NCI-H82 treated with DMSO at 0.1 percent for 48 hours (cell line): ENCODE data around the gene SHISA2.

Experiments used
- DNase-seq: peaks from one replicate; lab custom pipeline; 2025; ENCODE audit not compliant: unreplicated experiment; lab: John Stamatoyannopoulos, UW

The SHISA2 gene

GRCh38 chr13:26050568-26051230 lies 1.1 kb downstream of the SHISA2 start:
- no peak for DNase-seq

DNA sequence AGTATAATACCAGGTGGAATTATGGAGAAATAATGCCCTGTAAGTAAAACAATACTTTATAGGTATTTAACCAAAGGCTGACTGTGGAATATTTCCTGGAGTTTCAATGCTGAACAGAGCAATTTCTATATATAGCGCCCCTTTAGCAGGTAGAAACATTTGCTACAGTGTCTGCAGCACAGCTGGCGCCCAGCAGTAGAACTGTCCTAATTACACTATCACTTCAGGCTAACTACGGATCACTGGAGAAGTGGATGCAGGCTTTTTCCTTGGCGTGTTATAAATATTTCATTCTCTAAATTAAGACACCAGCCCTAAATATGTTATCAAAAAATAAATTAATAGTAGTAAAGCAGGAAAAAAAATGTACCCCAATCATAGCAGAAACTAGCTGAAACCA lies 3.1 kb downstream of the SHISA2 start:
- no peak for DNase-seq

- DNase-seq: no peak
These were observed 4.8 kb downstream of the SHISA2 start for GRCh38 chr13:26047040-26047439.

DNA sequence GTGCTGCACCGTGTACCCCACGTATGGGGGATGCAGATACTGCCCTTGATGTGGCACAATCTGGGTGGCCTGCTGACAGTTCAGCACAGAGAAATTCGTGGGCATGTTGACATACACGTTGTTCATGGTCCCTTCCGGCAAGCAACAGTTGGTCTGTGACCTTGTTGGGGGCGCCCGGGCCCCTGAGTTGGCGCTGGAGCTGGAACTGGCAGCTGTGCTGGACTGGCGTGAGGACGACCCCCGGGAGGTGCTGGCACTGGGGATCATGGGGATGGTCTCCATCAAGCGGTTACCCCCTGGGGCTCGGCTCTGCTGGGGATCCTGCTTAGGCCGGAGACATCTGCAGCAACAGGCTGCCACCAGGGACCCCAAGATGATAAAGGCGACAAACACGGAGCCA lies 5.2 kb downstream of the SHISA2 start:
- no peak for DNase-seq

- no peak for DNase-seq
These were observed 6.7 kb downstream of the SHISA2 start for GRCh38 chr13:26045142-26045541.

- DNase-seq: no peak
These were observed 9.0 kb downstream of the SHISA2 start for GRCh38 chr13:26042785-26043184.

DNA sequence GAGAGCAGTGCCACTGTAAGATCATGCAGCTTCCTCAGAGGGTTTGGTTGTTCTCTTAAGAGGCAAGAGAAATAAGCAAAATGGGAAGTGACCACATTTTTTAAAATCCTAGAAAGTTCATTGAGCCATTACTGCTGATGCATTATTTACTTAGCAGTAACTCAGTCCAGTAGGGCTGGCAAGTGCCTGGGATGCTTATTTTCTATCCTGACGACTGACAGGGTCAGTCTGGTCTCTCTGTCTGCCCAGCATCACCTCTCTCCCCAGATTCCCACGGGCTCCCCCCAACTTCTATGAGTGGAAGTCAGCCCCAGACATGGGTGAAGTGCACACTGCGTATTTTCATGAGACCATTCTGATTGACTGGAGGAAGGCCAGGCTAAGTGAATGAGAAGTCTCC lies 10.4 kb downstream of the SHISA2 start:
- no peak for DNase-seq

DNA sequence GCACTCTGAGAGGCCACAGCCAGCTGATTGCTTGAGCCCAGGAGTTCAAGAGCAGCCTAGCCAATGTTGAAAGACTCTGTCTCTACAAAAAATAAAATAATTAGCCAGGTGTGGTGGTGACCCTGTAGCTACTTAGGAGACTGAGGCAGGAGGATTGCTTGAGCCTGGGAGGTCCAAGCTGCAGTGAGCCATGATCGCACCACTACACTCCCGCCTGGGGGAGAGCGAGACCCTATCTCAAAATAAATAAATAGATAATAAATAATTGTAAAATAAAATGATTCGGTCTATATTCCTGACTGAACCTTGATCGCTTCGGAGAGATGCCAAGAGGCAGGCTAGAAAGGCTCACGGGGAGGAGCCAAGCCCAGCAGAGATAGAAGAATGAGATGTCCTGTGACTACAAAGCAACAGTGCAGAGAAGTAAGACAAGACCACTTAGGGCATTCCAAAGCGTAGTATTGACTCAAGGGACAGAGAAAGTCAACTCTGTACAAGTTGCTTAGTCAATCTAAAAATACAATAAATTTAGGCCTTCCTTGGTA lies 12.8 kb downstream of the SHISA2 start:
- DNase-seq: no peak

DNA sequence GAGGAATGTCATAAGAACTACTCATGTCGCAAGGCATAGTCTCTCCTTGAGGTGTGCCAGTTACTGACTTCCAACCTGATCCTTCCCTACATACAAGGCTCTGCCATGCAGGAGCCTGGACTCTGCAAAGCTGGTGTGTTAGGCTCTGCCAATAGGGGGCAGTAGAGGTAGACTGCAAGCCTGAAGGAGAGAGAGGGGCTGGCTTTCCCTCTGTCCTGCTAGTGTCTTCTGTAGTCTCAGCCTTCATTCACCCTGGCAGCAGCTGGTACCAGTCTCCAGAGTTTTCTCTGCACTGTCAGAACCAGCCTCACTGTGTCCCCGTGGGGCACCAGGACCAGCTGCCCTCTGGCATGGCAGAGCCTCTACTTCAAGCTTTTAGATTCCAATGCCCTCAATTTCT lies 14.5 kb downstream of the SHISA2 start:
- DNase-seq: no peak

GRCh38 chr13:26036383-26036782 lies 15.4 kb downstream of the SHISA2 start:
- no peak for DNase-seq

GRCh38 chr13:26034018-26034417 lies 17.8 kb downstream of the SHISA2 start:
- no peak for DNase-seq

DNA sequence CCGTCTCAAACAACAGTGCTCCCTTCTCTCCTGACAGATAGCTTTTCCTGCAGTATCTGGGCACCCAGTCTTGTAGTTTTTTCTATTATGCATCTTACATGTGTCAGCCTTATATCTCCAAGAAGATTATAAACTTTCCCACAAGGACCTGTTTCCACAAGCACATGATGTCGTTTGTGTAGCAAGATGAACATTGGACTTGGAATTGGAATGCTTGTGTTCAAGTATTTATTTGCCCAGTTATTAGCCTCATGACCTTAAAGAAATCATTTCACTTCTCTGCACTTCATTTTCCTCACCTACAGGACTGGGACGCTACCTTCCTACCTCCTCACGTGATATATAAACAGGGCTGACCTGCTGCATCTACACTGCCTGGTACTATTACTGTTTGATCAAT lies 21.5 kb downstream of the SHISA2 start:
- no peak for DNase-seq

GRCh38 chr13:26029581-26030136 lies 22.2 kb downstream of the SHISA2 start:
- no peak for DNase-seq

DNA sequence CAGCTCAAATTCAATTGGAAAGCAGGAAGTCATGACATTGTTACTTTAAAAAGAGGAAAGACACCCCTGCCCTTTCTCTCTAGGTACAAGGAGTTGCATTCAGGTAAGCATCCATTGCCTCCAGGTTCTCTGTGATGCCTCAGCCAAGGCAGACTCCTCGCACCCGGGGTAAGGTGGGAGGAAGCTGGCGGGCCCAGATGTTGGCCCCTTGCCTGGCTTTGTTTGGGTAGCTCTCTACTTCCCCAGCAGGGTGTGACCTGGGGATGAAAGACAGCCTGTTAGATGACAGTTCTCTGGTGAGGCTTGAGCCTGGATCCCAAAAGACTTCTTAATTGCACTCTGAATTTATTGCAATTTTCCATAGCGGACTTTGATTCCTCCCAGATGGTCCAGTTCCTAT lies 25.6 kb downstream of the SHISA2 start:
- no peak for DNase-seq

- no peak for DNase-seq
These were observed 26.0 kb downstream of the SHISA2 start for GRCh38 chr13:26025771-26026170.

DNA sequence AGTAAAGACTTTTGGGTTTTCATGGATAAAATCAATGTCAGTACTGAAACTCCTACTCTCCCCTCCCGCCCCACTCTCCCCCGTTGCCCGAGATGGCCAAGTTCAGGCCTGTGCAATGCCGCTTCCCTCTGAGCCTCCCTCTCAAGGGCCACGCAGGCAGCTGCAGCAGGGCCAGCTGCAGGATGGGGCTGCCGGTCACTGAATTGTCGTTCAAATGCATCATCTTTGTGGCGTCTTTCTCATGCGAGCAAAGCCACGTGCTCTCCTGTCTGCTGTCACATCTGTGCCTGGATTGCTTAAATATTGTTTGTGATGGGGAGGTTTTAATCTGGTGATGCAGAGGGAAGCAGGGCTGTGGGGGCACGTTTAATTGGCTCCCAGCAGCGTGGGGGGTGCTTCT lies 26.6 kb downstream of the SHISA2 start:
- no peak for DNase-seq

- DNase-seq: no peak
These were observed 27.3 kb downstream of the SHISA2 start for GRCh38 chr13:26024558-26024957.

GRCh38 chr13:26022538-26023292 lies 29.1 kb downstream of the SHISA2 start:
- DNase-seq: no peak

DNA sequence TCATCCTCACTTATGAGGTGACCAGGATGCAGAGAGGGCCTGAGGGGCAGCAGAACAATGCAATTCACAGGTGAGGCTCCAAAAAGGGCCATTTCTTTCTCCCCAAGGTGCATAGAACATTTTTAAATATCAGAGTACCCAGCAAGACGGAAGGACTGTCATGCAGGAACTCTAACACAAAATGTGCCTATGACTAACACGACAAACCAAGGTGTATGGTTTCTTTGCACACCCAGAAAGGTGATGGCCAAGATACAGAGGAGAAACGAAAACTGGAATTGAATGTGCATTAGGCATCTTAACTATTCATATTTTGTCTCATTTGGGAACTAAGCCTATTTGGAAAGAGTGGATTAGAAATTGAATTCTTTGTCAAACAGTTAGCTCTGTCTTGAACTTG lies 29.9 kb downstream of the SHISA2 start:
- DNase-seq: no peak

DNA sequence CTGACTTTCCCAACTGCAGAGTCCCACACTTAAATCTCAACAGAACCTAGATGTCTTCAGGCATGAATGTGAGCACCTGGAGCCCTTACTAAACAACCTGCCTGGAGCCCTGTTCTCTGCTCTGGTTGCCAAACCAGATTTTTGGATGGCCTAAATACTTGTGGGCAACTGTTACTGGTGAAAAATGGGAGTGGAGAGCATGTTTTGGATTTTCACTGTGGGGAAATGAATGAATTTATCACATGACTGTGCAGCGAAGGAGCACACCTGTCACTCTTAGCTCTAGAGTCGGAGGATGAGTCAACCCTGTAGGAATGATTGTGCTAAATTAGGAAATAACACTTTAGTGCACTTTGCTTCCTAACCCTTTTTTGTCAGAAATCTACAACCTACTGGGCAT lies 30.3 kb downstream of the SHISA2 start:
- DNase-seq: no peak

GRCh38 chr13:26020891-26021290 lies 30.9 kb downstream of the SHISA2 start:
- DNase-seq: no peak
